Activated gamma-delta T cell treated with anti-CD3 and anti-CD28 coated beads, Interleukin-2, amount 50 U/mL, for 16 hours (primary cell): ENCODE data around the gene CASZ1.

Experiments
- DNase-seq: peaks from one replicate; pipeline ENCODE4 v3.0.0-alpha.2; 2020; ENCODE audit warnings: low read depth

Gene CASZ1, protein sequence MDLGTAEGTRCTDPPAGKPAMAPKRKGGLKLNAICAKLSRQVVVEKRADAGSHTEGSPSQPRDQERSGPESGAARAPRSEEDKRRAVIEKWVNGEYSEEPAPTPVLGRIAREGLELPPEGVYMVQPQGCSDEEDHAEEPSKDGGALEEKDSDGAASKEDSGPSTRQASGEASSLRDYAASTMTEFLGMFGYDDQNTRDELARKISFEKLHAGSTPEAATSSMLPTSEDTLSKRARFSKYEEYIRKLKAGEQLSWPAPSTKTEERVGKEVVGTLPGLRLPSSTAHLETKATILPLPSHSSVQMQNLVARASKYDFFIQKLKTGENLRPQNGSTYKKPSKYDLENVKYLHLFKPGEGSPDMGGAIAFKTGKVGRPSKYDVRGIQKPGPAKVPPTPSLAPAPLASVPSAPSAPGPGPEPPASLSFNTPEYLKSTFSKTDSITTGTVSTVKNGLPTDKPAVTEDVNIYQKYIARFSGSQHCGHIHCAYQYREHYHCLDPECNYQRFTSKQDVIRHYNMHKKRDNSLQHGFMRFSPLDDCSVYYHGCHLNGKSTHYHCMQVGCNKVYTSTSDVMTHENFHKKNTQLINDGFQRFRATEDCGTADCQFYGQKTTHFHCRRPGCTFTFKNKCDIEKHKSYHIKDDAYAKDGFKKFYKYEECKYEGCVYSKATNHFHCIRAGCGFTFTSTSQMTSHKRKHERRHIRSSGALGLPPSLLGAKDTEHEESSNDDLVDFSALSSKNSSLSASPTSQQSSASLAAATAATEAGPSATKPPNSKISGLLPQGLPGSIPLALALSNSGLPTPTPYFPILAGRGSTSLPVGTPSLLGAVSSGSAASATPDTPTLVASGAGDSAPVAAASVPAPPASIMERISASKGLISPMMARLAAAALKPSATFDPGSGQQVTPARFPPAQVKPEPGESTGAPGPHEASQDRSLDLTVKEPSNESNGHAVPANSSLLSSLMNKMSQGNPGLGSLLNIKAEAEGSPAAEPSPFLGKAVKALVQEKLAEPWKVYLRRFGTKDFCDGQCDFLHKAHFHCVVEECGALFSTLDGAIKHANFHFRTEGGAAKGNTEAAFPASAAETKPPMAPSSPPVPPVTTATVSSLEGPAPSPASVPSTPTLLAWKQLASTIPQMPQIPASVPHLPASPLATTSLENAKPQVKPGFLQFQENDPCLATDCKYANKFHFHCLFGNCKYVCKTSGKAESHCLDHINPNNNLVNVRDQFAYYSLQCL (N-terminal part only)

DNA sequence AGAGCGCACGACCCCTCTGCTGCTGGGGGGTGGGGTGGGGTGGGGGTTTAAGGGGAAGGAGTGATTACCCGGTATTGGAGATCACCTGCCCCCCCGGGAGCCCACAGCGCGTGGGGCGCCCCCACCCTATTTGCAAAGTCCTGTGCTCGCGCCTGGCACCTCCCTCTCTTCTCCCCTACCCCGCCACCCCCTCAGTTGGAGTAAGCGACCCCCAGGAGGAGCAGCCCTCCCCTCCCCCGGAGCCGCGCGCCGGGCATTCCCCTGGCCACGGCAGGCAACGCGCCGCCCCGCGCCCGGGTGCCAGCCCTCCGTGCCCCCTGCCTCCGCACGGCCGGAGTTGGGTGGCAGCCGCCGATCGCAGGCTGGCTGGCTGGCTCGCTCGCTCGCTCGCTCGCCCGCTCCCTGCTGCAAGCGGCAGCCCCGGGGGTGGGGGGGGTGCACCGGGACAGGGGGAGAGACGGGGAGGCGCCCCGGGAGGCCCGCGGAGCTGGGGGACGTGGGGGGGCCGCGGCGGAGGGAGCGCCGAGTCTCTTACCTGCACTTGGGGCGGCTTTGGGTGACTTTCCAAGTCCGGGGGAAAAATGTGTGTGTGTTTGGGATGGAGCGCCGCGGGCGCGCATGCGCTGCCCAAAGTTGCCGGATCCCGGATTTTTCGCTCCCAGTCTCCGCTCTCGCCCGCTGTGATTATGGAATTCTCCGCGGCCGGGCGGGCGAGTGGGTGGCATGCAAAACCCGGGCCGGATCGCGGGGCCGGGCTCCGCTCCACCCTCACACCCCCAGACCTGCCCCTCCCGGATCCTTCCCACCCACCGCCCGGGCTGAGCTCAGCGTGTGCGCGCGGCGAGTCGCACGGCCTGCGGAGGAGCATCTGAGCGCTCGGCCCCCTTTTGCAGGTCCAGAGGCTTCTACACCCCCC, at the start of gene CASZ1:
CASZ1 (minus strand) TSS at position 618 of the 916 bp plus-strand sequence. CDS start 102,757 bp downstream, outside the sequence.
- no peak for DNase-seq

- DNase-seq: no peak
Measured at GRCh38 chr1:10843697-10844096, 47.3 kb upstream of the CASZ1 start.

DNA sequence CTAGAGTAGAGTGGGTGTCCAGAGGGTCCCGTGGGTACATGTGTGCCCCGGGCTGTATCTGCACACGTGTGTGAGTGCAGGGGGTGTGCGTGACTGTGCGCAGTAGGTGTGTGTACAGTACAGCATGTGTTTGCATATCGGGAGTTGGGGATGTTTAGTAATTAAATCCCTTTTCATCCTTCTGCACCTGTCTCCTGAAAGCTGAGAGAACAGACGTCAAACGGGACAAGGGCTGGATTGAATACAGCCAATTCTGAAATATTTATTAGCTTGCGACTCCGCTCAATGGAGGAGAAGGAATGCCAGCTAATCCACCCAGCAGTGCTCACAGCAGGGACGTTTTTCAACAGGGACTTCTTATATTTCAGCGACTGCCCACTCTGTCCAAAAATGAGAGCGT, 44.7 kb upstream of the CASZ1 start:
- no peak for DNase-seq

- DNase-seq: no peak
Measured at GRCh38 chr1:10839188-10839770, 42.8 kb upstream of the CASZ1 start.

GRCh38 chr1:10838541-10838940, 42.1 kb upstream of the CASZ1 start:
- DNase-seq: no peak

DNA sequence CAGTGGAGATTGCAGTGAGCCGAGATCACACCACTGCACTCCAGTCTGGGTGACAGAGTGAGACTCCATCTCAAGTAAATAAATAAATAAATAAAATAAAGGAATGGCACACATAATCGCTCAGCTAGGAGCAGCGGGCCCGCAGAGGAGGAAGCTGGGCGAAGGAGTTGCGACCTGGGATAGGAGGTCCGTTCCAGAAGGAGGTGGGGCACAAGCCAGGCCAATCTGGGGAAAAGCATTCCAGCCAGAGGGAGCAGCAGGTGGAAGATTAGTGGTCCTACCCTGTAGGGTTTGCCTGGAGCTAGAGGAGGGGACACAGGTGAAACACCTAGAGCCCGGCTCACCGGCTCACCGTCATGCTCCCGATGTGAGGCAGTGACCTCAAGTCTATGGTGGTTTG, 40.3 kb upstream of the CASZ1 start:
- DNase-seq: no peak

GRCh38 chr1:10835822-10836421, 39.5 kb upstream of the CASZ1 start:
- no peak for DNase-seq

- DNase-seq: no peak
Measured at GRCh38 chr1:10835421-10835820, 39.0 kb upstream of the CASZ1 start.

DNA sequence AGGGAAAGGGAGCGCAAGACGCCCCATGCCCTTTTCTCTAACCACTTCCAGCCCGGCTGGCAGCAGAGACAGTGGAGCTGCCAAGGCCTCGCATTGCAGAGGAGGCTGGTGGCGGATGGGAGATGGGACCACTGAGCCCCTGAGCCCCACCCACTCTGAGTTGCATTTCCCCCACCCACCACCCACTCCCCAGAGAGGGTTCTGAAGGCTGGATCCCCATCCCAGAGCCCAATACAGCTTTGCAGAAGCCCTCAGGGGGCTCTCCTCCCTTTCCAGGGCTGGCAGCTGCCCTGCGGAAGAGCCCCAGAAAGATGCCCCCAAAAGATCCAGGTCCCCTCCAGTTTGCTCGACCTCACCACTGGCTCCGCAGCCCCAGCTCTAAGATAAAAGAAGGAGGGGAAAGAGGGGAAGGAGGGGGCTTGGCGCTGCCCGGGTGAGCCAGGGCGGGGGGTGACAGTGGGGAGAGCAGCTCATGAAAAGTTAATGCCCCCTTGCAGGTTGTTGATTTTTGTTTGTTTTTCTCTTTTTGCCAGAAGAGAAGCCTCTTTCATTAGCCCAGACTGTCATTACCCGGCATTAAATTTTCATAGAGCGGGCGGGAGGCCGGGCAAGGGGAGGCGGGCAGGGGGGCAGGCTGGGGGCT, 38.4 kb upstream of the CASZ1 start:
- DNase-seq: no peak

GRCh38 chr1:10833630-10834557, 37.4 kb upstream of the CASZ1 start:
- DNase-seq: no peak

DNA sequence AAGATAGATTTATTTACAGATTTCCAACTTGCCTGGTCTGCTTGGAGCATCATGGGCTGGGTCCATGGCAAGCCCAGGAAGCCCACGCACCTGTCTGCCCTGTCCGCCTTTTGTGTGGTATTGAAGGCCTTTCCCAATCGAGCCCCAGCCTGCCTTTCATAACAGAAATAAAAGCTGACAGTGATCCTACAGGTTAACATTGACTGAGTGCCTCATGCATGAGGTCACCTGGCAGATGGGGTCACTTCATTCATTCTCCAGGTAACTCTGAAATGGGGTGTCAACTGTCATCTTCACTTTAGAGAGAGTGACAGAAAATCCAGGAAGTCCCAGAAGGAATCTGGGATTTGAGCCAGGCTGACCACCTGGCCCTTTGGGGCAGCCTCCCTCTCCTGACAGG, 36.3 kb upstream of the CASZ1 start:
- DNase-seq: no peak

- DNase-seq: no peak
Measured at GRCh38 chr1:10830961-10831668, 34.7 kb upstream of the CASZ1 start.

GRCh38 chr1:10829965-10830515, 33.6 kb upstream of the CASZ1 start:
- no peak for DNase-seq

GRCh38 chr1:10829067-10829818, 32.8 kb upstream of the CASZ1 start:
- no peak for DNase-seq

DNA sequence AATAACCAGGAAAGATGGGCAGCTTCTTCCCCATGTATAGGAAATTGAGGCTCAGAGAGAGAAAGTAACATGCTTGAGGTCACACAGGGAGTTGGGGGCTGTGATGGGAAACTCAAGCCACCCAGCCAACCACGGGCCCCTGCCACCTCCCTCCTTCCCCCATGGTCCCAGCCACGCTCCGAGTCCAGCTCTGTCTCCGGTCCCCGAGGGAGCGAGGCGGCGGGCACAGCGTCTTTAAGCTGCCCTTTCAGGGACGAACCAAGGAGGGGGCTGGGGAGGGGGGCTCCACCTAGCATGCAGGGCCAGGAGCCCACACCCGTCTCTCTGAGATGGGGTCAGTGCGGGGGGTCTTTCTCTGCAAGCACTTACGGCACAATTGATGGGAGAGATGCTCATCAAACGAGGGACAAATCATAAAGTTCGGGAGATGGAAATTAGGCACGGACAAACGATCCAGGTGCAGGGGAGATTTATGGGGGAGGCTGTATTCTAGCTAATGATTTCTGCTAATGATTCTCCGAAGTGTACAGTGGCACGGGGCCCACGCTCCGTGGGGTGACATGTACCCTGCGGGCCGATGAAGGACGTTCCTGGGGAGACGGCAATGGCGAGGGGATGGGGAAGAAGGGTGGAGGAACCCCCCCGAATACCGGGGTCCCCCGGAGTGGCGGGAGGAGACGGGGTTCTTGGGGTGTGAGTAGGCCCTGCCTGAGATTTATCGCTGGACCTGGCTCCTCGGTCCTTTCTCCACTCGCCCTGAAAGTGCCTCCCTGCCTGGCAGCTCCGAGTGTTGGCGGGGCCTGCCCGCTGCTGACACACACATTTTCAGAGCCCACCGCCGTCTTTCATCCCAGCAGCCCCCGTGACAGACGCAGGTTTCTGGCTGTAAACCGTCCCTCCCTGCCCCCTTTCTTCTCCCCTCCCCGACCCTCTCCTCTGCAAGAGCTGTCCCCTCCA, 31.2 kb upstream of the CASZ1 start:
- DNase-seq: no peak

- DNase-seq: no peak
Measured at GRCh38 chr1:10825592-10825991, 29.1 kb upstream of the CASZ1 start.
